ENCODE results near the gene GOLGA8M. TPM values are rescaled to one million over a fixed set of nuclear protein-coding genes. Genes with fewer than 3 reads are reported as not detected.
"Not testable (repeated sequence)": the region's sequence is repeated elsewhere in the genome, so short reads cannot be mapped to it uniquely, and the experiment has no call there.

GOLGA8M gene
- total RNA-seq, 2 donors from 2014 or later = 0.86 TPM; not detected in 1

DNA sequence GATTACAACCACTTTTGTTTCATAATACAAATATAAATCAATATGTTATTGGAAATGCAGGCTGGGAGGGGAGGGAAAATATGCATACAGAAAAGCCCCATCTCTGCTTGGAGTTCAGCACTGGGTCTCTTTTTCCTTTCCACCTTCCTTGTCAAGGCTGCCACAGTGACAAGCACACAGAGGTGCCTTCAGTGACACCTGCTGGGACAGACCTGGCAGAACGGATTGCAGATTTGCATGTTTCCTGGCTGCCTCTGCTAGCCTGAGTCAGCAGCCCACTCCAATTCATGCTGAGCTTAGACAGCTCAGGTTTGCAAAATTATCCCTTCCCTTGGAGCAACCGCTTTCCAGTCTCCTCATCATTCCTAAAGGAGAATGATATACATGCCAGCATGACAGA lies 15.8 kb upstream of the GOLGA8M start:
- not testable (repeated sequence) for H3K9ac ChIP-seq (ENCODE audit: extremely low read depth, low read length, poor library complexity, severe bottlenecking); H3K4me1 Mint-ChIP-seq; H3K27me3 Mint-ChIP-seq (ENCODE audit: insufficient read depth); H3K4me3 ChIP-seq (ENCODE audit: low read length); H3K9me3 Mint-ChIP-seq; H3K27ac Mint-ChIP-seq; H3K27me3 ChIP-seq (ENCODE audit: control insufficient read depth, insufficient read depth, low read length, poor library complexity, severe bottlenecking); H3K9me3 ChIP-seq (ENCODE audit: control insufficient read depth, low read length); H3K4me3 Mint-ChIP-seq; H3K36me3 ChIP-seq (ENCODE audit: control insufficient read depth, insufficient read depth, low read length); H3K36me3 Mint-ChIP-seq (ENCODE audit: low read depth); H3K4me1 ChIP-seq (ENCODE audit: control insufficient read depth, insufficient read depth, low read length); H3K27ac ChIP-seq (ENCODE audit: low read depth, low read length)
- peak; percentile 71 for DNase-seq
- 13% methylated on average over 2 of the region's 2 CpGs; no CpG with 5 or more reads in 1 of the 2 experiments for WGBS, 2 experiments (ENCODE audit: insufficient coverage in 1 of 2, insufficient read length in 1 of 2)
- peak; percentile 45 for TF ChIP-seq CTCF (conservative IDR thresholded peaks at IDR 0.05)

DNA sequence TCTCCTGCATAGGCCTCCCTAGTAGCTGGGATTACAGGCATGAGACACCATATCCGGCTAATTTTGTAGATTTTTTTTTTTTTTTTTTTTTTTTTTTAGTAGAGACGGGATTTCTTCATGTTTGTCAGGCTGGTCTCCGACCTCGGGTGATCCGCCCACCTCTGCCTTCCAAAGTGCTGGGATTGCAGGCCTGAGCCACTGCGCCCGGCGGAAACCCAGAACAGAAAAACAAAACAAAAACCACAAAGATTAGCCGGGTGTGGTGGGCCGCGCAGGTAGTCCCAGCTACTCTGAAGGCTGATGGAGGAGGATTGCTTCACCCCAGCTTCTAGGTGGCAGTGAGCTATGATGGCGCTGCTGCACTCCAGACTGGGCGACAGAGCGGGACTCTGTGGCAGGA lies 14.8 kb upstream of the GOLGA8M start:
- H3K4me3 ChIP-seq (ENCODE audit: low read length); H3K4me1 ChIP-seq (ENCODE audit: control insufficient read depth, insufficient read depth, low read length); H3K36me3 Mint-ChIP-seq (ENCODE audit: low read depth); DNase-seq; H3K36me3 ChIP-seq (ENCODE audit: control insufficient read depth, insufficient read depth, low read length); H3K9ac ChIP-seq (ENCODE audit: extremely low read depth, low read length, poor library complexity, severe bottlenecking); H3K27me3 Mint-ChIP-seq (ENCODE audit: insufficient read depth); H3K27ac ChIP-seq (ENCODE audit: low read depth, low read length); H3K9me3 ChIP-seq (ENCODE audit: control insufficient read depth, low read length); H3K27me3 ChIP-seq (ENCODE audit: control insufficient read depth, insufficient read depth, low read length, poor library complexity, severe bottlenecking); H3K4me1 Mint-ChIP-seq; H3K4me3 Mint-ChIP-seq; H3K9me3 Mint-ChIP-seq; H3K27ac Mint-ChIP-seq: not testable (repeated sequence)
- 86 to 99% methylated on average over 3 to 14 of the region's 14 CpGs for WGBS, 2 experiments (ENCODE audit: insufficient coverage in 1 of 2, insufficient read length in 1 of 2)

GRCh38 chr15:28726102-28726501 lies 13.9 kb upstream of the GOLGA8M start:
- H3K9me3 ChIP-seq (ENCODE audit: control insufficient read depth, low read length) = no peaks in the 10 kb centered on the region
- H3K27ac ChIP-seq (ENCODE audit: low read depth, low read length) = no peak overlapping the region
- H3K4me3 ChIP-seq (ENCODE audit: low read length) = no peak overlapping the region
- H3K4me1 ChIP-seq (ENCODE audit: control insufficient read depth, insufficient read depth, low read length) = no peaks in the 10 kb centered on the region
- peaks cover 2% of the 10 kb centered on the region for H3K4me1 Mint-ChIP-seq
- 98 to 100% methylated on average over 7 to 17 of the region's 17 CpGs for WGBS, 2 experiments (ENCODE audit: insufficient coverage in 1 of 2, insufficient read length in 1 of 2)
- H3K9me3 Mint-ChIP-seq = no peaks in the 10 kb centered on the region
- H3K27ac Mint-ChIP-seq = no peak overlapping the region
- no peaks in the 10 kb centered on the region for H3K27me3 ChIP-seq (ENCODE audit: control insufficient read depth, insufficient read depth, low read length, poor library complexity, severe bottlenecking)
- no peak overlapping the region for H3K4me3 Mint-ChIP-seq
- TF ChIP-seq CTCF (conservative IDR thresholded peaks at IDR 0.05) = no peak
- DNase-seq = no peak
- no peaks in the 10 kb centered on the region for H3K36me3 ChIP-seq (ENCODE audit: control insufficient read depth, insufficient read depth, low read length)
- no peaks in the 10 kb centered on the region for H3K27me3 Mint-ChIP-seq (ENCODE audit: insufficient read depth)
- H3K9ac ChIP-seq (ENCODE audit: extremely low read depth, low read length, poor library complexity, severe bottlenecking) = no peak overlapping the region
- no peaks in the 10 kb centered on the region for H3K36me3 Mint-ChIP-seq (ENCODE audit: low read depth)

DNA sequence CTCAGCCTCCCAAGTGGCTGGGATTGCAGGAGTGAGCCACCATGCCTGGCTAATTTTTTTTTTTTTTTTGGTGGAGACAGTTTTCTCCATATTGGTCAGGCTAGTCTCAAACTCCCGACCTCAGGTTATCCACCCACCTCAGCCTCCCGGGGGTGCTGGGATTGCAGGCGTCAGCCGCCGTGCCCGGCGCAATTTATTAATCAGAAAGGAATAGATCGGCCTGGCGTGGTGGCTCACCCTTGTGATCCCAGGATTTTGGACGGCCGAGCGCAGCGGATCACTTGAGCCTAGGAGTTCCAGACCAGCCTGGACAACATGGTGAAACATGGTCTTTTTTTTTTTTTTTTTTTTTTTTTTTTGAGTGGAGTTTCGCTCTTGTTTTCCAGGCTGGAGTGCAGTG lies 13.3 kb upstream of the GOLGA8M start:
- Histone ChIP-seq H3K27ac (ENCODE audit: low read depth, low read length) (no peak overlapping the region), H3K4me3 (ENCODE audit: low read length) (no peak overlapping the region), H3K36me3 (ENCODE audit: control insufficient read depth, insufficient read depth, low read length) (no peaks in the 10 kb centered on the region), H3K4me1 (ENCODE audit: control insufficient read depth, insufficient read depth, low read length) (no peaks in the 10 kb centered on the region), H3K27me3 (ENCODE audit: control insufficient read depth, insufficient read depth, low read length, poor library complexity, severe bottlenecking) (no peaks in the 10 kb centered on the region), H3K9me3 (ENCODE audit: control insufficient read depth, low read length) (no peaks in the 10 kb centered on the region), H3K9ac (ENCODE audit: extremely low read depth, low read length, poor library complexity, severe bottlenecking) (no peak overlapping the region)
- H3K36me3 Mint-ChIP-seq (ENCODE audit: low read depth) = no peaks in the 10 kb centered on the region
- H3K27me3 Mint-ChIP-seq (ENCODE audit: insufficient read depth) = no peaks in the 10 kb centered on the region
- H3K4me1 Mint-ChIP-seq = peaks cover 2% of the 10 kb centered on the region
- H3K27ac Mint-ChIP-seq = no peak overlapping the region
- DNase-seq = no peak
- 93 to 100% methylated on average over 6 to 14 of the region's 14 CpGs for WGBS, 2 experiments (ENCODE audit: insufficient coverage in 1 of 2, insufficient read length in 1 of 2)
- H3K9me3 Mint-ChIP-seq = no peaks in the 10 kb centered on the region
- TF ChIP-seq CTCF (conservative IDR thresholded peaks at IDR 0.05) = no peak
- no peak overlapping the region for H3K4me3 Mint-ChIP-seq

- H3K4me1 Mint-ChIP-seq; H3K9me3 Mint-ChIP-seq; H3K36me3 ChIP-seq (ENCODE audit: control insufficient read depth, insufficient read depth, low read length); H3K27me3 ChIP-seq (ENCODE audit: control insufficient read depth, insufficient read depth, low read length, poor library complexity, severe bottlenecking); H3K27me3 Mint-ChIP-seq (ENCODE audit: insufficient read depth); H3K4me3 Mint-ChIP-seq; DNase-seq; H3K9me3 ChIP-seq (ENCODE audit: control insufficient read depth, low read length); H3K4me1 ChIP-seq (ENCODE audit: control insufficient read depth, insufficient read depth, low read length); H3K9ac ChIP-seq (ENCODE audit: extremely low read depth, low read length, poor library complexity, severe bottlenecking); H3K27ac ChIP-seq (ENCODE audit: low read depth, low read length); H3K4me3 ChIP-seq (ENCODE audit: low read length); H3K36me3 Mint-ChIP-seq (ENCODE audit: low read depth); H3K27ac Mint-ChIP-seq: not testable (repeated sequence)
- 87 to 89% methylated on average over 2 to 4 of the region's 5 CpGs for WGBS, 2 experiments (ENCODE audit: insufficient coverage in 1 of 2, insufficient read length in 1 of 2)
Observed at GRCh38 chr15:28723986-28724385, 11.8 kb upstream of the GOLGA8M start.

All from endodermal cell (in vitro differentiated cells).